ENCODE measurements around the gene SEC24D.
A peak's percentile ranks its signal among the peaks of the same experiment; 100 is the strongest.
"Not testable (repeated sequence)": the region's sequence is repeated elsewhere in the genome, so short reads cannot be mapped to it uniquely, and the experiment has no call there.

SEC24D gene

DNA sequence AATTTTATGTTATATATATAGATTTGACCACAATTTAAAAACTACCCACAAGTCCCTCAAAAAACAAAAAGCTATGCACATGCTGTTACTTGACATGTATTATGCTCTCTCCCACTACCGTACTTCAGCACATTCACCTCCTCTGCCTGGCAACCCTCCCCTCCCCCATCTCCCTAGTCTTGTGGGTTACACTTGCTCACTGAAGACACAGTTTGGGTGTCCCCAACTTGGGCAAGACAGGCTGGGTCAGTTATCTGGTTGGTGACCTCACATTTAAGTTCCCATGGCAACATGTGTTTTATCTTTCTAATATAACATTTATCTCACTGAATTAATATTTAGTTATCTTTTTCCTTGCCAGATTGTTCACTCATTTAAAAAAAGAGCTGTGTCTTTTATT is 32.7 kb downstream of the SEC24D start:
- DNase-seq = peak; percentile 10

GRCh38 chr4:118801895-118802575 is 33.9 kb downstream of the SEC24D start:
- DNase-seq = no peak

DNA sequence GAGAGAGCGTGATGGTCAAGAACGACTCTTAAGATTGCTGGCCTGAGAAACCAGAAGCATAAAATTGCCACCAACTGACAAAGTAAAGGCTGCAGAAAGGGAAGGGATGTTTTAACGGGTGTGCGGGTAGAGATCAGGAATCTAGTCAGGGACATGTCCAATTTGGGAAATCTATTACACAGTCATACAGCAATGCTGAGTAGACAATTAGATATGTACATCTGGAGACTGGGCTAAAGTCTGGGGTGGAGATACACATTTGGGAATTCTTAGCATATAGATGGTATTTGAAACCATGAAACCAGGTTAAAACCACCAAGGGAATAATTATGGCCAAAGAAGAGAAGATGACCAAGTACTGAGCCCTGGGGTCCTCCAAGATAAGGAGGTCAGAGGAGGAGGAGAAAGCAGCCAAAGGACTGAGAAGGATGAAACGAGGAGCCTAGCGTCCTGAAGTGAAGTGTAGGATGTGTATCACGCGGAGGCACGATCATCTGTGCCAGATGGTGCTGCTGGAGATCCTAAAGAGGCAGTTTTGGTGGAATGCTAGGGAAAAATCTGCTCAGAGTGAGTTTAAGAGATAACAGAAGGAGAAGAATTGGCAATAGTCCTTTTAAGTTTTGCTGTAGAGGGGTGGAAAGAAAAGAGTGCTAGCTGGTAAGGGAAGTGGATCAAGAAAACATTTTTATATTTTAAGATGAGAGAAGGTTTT is 36.5 kb downstream of the SEC24D start:
- DNase-seq = no peak

DNA sequence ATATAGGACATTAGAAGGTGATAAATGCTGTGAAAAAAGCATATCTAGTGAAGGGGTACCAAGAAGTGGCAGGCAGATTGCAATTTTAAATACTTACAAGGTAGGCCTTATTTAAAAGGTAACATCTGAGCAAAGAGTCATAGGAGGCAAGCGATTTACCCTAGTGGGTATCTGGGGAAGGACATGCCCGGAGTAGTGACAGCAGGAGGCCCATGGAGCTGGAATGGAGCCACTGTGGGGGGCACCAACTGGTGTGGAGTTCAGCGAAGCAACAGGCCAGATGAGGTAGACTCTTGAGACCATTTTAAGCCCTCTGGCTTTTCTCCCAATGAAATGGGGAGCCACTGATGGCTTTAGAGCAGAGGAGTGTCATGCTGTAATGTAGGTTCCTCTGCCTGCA is 37.3 kb downstream of the SEC24D start:
- DNase-seq = no peak

GRCh38 chr4:118797558-118798142 is 38.3 kb downstream of the SEC24D start:
- no peak for DNase-seq

- DNase-seq = not testable (repeated sequence)
Observed at GRCh38 chr4:118791690-118792446, 44.1 kb downstream of the SEC24D start.

DNA sequence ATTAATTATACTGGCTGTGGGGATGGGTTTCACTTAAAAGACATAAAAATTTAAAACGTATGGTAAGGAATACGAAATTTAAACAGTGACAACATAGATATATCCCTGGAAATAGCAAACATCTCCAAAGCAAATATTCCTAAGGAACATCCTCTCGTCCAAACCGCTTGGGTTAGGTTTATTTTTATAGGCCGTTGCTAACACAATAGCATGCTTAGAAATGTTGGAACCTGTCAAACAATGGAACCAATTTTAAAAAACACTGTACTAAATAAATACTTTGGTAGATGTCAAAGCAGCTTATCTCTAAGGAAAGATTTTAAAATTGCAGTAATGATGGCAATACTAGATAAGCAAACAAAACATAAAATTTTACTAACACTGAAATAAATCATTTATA is 45.4 kb downstream of the SEC24D start:
- DNase-seq = no peak

- DNase-seq = no peak
Observed at GRCh38 chr4:118788911-118789310, 47.0 kb downstream of the SEC24D start.

DNA sequence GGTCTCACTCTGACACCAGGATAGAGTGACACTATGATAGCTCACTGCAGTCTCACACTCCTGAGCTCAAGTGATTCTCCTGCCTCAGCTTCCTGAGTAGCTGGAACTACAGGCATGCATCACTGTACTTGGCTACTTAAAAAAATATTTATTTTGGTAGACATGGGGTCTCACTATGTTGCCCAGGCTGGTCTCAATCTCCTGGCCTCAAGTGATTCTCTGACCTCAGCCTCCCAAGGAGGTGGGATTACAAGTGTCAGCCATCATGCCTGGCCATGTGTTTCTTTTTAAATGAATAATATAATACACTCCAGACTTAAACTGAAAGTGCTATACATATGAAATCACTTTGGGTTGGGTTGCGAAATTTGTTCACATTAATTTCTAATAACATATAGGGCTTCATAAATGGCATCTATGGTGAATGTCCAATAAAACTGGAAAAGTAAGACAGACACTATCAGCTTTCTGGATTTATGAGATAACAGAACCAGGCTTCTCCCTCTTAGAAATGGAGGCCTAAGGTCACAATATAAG is 48.0 kb downstream of the SEC24D start:
- no peak for DNase-seq

- no peak for DNase-seq
Observed at GRCh38 chr4:118784776-118785175, 51.1 kb downstream of the SEC24D start.

DNA sequence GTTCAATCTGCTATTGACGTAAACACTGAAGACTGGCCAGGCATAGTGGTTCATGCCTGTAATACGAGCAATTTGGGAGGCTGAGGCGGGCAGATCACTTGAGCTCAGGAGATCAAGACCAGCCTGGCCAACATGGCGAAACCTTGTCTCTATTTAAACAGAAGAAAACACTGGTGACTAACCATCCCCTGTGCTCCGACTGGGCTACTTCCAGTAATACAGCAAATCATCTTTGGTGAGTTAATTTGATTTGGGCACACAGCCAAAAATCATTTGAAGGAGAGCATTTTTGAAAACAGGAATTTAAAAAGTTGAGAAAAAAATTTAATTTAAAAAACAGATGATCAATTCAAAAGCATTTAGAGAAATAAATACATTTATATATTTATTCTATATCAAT is 52.0 kb downstream of the SEC24D start:
- no peak for DNase-seq

- DNase-seq = not testable (repeated sequence)
Observed at GRCh38 chr4:118782886-118783285, 53.0 kb downstream of the SEC24D start.

GRCh38 chr4:118777649-118778048 is 58.3 kb downstream of the SEC24D start:
- not testable (repeated sequence) for DNase-seq

GRCh38 chr4:118776955-118777640 is 58.8 kb downstream of the SEC24D start:
- DNase-seq = not testable (repeated sequence)

DNA sequence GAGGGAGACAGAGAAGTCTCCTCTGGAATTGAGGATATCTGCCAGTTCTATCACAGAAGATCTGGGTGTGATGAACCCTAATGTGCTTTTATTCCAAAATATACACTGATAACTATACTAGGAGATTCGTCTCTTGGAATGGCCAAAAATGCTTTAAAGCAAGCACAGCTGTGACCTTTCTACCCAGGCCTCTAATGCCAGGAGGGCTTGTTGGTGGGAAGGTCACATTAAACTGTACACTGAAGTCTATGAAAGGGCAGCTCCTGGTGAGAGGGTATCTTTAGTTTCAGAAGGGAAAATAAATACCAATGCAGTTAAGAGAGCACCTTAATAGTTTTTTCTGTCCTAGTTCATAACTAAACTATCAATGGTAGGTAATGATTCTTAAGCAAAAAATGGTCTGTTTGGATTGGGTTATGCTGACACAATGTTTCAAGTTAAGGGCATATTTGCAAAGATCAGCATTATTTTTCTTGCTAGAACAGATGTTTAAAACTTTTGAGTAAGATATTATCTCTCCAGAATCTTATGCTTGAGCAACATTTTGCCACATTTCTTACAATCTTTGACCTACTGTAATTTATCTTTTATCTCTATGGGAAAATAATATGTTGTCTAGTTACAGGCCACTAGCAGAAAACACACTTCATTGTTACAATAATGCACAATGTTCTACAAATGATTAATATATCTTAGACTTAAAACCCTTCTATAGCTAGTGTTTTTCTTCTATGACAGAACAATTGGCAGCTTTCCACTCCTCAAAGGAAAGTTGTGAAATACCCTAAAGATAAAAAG is 59.6 kb downstream of the SEC24D start:
- peak; percentile 36 for DNase-seq

- no peak for DNase-seq
Observed at GRCh38 chr4:118775405-118775804, 60.5 kb downstream of the SEC24D start.

GRCh38 chr4:118774989-118775388 is 60.9 kb downstream of the SEC24D start:
- no peak for DNase-seq

DNA sequence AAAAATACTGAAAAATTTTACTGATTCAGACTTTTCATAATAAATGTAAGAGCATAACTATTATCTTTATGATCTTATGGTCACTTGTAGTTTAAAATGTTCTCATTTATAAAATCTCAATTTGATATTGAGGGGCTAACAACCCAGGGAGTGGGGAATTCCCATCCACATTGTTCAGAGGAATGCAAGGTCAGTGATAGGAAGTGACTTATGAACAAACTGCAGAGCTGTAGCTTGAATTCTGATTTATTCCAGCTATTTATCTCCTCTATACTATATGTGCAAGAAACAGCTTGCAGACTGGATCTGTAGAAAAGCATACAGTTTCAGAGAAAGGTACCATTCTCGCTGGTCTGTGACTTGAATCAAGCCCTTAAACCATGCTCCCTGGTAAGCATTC is 61.6 kb downstream of the SEC24D start:
- DNase-seq = no peak

- no peak for DNase-seq
Observed at GRCh38 chr4:118773429-118773792, 62.5 kb downstream of the SEC24D start.

- DNase-seq = no peak
Observed at GRCh38 chr4:118772767-118773428, 63.0 kb downstream of the SEC24D start.

DNA sequence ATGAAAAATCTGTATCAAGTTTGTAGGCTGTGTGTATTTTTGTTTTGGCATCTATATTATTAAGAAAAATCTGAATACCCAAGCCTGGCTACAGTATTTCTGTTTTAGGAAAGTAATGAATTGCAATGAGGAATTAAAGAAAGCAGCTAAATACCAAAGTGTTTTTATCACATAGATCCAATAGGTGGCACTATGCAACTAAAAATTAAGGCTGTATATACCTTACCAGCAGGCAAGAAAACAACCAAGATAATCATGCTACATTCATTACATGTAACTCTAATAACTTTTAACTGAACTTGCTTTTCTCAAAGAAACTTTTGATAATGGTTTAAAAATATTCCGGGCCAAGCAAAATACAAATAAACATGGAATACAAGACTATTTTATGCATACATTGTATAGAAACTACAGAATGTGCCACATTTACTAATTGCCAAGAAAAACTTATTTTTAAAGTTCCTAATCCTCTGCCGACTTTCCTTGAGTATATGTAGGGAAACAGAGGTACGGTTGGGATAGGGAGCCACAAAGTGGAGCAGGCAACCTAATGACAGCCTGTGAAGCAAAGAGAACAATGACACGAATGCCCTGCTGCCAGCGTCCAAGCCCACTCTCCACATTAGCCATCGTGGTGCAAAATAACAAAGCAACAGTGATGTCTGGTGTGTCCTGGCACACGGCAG is 63.7 kb downstream of the SEC24D start:
- peak; percentile 81 for DNase-seq

Measured in hematopoietic multipotent progenitor cell treated with erythropoietin and hydrocortisone succinate and interleukin-3 and kit ligand, for 6 days (in vitro differentiated cells).